SU-DHL-6 (cell line): ENCODE data around the gene GBF1.

Experiments
- H2AFZ ChIP-seq: fragments of 200-600 bp; sonication (generic); 2 replicates; pipeline ENCODE4 v1.6.1; 2014; ENCODE audit warnings: low read depth, mild to moderate bottlenecking, moderate library complexity, mixed read lengths, antibody characterized with exemption, low read length; ENCODE audit not compliant: severe bottlenecking
- H3F3A ChIP-seq: fragments of 200-600 bp; shearing (Covaris generic); 2 replicates; pipeline ENCODE4 v1.6.0; 2016; ENCODE audit warnings: antibody characterized with exemption, mild to moderate bottlenecking; ENCODE audit not compliant: insufficient read depth
- H3K27ac ChIP-seq: fragments of 200-600 bp; sonication (generic); 2 replicates; pipeline ENCODE4 v1.5.1; 2016; ENCODE audit warnings: low read depth, mild to moderate bottlenecking, low read length, moderate library complexity, mixed read lengths
- H3K27me3 ChIP-seq: fragments of 200-600 bp; sonication (generic), shearing (Covaris generic); 2 replicates; pipeline ENCODE4 v1.6.0; 2014; ENCODE audit warnings: mild to moderate bottlenecking, low read length
- H3K36me3 ChIP-seq: fragments of 200-600 bp; sonication (generic); 2 replicates; pipeline ENCODE4 v1.6.1; 2014; ENCODE audit warnings: mild to moderate bottlenecking, low read length, mixed read lengths
- H3K4me2 ChIP-seq: fragments of 300-600, 200-600 bp; shearing (Covaris generic), sonication (generic); 2 replicates; pipeline ENCODE4 v1.6.0; 2014; ENCODE audit warnings: low read length, low read depth, mild to moderate bottlenecking; ENCODE audit not compliant: poor library complexity, severe bottlenecking
- H3K4me3 ChIP-seq: fragments of 200-600 bp; sonication (generic); 2 replicates; pipeline ENCODE4 v1.5.1; 2014; ENCODE audit warnings: antibody characterized with exemption, low read length, mild to moderate bottlenecking, mixed read lengths; ENCODE audit not compliant: insufficient read depth, poor library complexity, severe bottlenecking
- H3K79me2 ChIP-seq: fragments of 200-600 bp; sonication (generic); 2 replicates; pipeline ENCODE4 v1.6.1; 2014; ENCODE audit warnings: mild to moderate bottlenecking, low read length, moderate library complexity; ENCODE audit not compliant: insufficient read depth
- H3K9ac ChIP-seq: fragments of 200-600 bp; sonication (generic); 2 replicates; pipeline ENCODE4 v1.7.0; 2014; ENCODE audit warnings: mild to moderate bottlenecking, low read length
- H3K9me2 ChIP-seq: fragments of 200-600 bp; sonication (generic); replicated peaks from 2 replicates; pipeline ENCODE4 v1.6.1; 2014; ENCODE audit warnings: low read length; ENCODE audit not compliant: insufficient read depth
- H3K9me3 ChIP-seq: fragments of 200-600 bp; sonication (generic); 2 replicates; pipeline ENCODE4 v1.6.1; 2014; ENCODE audit warnings: low read length, mixed read lengths; ENCODE audit not compliant: insufficient read depth
- H4K20me1 ChIP-seq: fragments of 200-600 bp; sonication (generic); 2 replicates; pipeline ENCODE4 v1.6.1; 2014; ENCODE audit warnings: low read depth, mild to moderate bottlenecking, antibody characterized with exemption, low read length, moderate library complexity, mixed read lengths
- EZH2phosphoT487 ChIP-seq: fragments of 200-600 bp; sonication (generic), shearing (Covaris generic); conservative IDR thresholded peaks from 2 replicates; pipeline ENCODE4 v1.6.1; 2018; ENCODE audit warnings: mild to moderate bottlenecking, antibody characterized with exemption, low read length, moderate library complexity, mixed read lengths
- TF ChIP-seq, protein P1 (sequence below): fragments of 200-600 bp; sonication (generic); IDR thresholded peaks from one replicate; pipeline ENCODE4 v1.5.1; 2017; ENCODE audit warnings: antibody characterized with exemption, mild to moderate bottlenecking, low read length, moderate library complexity; ENCODE audit not compliant: insufficient read depth, poor library complexity, severe bottlenecking

Gene GBF1

DNA sequence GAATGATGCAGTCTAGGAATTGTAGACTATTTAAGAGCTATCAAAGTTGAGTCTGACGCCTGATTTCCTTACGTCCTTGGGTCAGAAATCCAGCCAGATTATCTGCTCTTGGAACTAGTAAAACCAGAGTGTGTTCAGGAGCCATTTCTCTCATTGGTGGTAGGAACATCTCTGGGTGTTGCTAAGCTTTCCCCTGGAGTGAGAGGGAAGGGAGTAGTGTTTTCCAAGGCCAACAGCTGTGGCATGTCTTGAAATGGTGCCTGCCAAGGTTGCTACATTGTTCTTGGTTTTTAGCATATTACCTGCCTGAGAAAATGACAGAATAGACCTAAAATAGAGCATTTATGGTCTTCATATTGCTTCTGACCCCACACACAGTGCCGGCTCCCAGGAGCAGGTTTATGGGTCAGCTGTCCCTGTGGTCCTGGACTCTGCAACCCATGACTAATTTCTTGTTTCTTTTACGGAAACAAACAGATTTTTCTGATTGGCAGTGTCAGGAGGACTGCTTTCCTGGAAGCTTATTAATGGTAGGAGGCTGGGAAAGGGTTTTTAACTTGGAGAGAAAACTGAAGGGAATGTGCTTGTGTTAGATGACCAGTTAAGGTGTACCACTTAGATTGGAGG, 17.5 kb downstream of the GBF1 start:
- Histone ChIP-seq H3K9me2 (no peaks in the 10 kb centered on the region), H4K20me1 (no peaks in the 10 kb centered on the region), H3K27me3 (no peaks in the 10 kb centered on the region), H3K36me3 (peaks cover 12% of the 10 kb centered on the region; the same call in 1 of the 2 replicates), H2AFZ (no peak overlapping the region), H3K27ac (no peak overlapping the region), H3K4me3 (no peak overlapping the region), H3K4me2 (no peak overlapping the region), H3K79me2 (peaks cover 35% of the 10 kb centered on the region), H3K9ac (no peak overlapping the region), H3K9me3 (no peaks in the 10 kb centered on the region), H3F3A (0 out of 2 replicates have a peak, but pooled peaks cover 5% of the 10 kb centered on the region)
- no peak for TF ChIP-seq EZH2phosphoT487
- TF ChIP-seq, protein P1, sequence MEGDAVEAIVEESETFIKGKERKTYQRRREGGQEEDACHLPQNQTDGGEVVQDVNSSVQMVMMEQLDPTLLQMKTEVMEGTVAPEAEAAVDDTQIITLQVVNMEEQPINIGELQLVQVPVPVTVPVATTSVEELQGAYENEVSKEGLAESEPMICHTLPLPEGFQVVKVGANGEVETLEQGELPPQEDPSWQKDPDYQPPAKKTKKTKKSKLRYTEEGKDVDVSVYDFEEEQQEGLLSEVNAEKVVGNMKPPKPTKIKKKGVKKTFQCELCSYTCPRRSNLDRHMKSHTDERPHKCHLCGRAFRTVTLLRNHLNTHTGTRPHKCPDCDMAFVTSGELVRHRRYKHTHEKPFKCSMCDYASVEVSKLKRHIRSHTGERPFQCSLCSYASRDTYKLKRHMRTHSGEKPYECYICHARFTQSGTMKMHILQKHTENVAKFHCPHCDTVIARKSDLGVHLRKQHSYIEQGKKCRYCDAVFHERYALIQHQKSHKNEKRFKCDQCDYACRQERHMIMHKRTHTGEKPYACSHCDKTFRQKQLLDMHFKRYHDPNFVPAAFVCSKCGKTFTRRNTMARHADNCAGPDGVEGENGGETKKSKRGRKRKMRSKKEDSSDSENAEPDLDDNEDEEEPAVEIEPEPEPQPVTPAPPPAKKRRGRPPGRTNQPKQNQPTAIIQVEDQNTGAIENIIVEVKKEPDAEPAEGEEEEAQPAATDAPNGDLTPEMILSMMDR: no peak

GRCh38 chr10:102264371-102264770, 19.0 kb downstream of the GBF1 start:
- H2AFZ ChIP-seq: no peak overlapping the region
- no peak overlapping the region for H3K27ac ChIP-seq

GRCh38 chr10:102266670-102267069, 21.3 kb downstream of the GBF1 start:
- Histone ChIP-seq H3K4me3 (no peak overlapping the region), H3K36me3 (no peaks in the 10 kb centered on the region), H3K27ac (no peak overlapping the region), H2AFZ (no peak overlapping the region), H3K27me3 (no peaks in the 10 kb centered on the region), H3K9me3 (no peaks in the 10 kb centered on the region), H4K20me1 (no peaks in the 10 kb centered on the region), H3F3A (no peaks in the 10 kb centered on the region), H3K79me2 (peaks cover 45% of the 10 kb centered on the region), H3K9me2 (no peaks in the 10 kb centered on the region), H3K9ac (no peak overlapping the region), H3K4me2 (no peak overlapping the region)
- TF ChIP-seq, protein P1: no peak
- TF ChIP-seq EZH2phosphoT487: no peak

More at GRCh38 chr10:102264371-102264770, 19.0 kb downstream of the GBF1 start:
- Histone ChIP-seq H4K20me1 (no peaks in the 10 kb centered on the region), H3K4me2 (no peak overlapping the region), H3F3A (0 out of 2 replicates have a peak, but pooled peaks cover 5% of the 10 kb centered on the region), H3K4me3 (no peak overlapping the region), H3K9me3 (no peaks in the 10 kb centered on the region), H3K36me3 (peaks cover 9% of the 10 kb centered on the region; the same call in 1 of the 2 replicates), H3K27me3 (no peaks in the 10 kb centered on the region), H3K9ac (no peak overlapping the region), H3K79me2 (peaks cover 41% of the 10 kb centered on the region), H3K9me2 (no peaks in the 10 kb centered on the region)
- TF ChIP-seq, protein P1: no peak
- no peak for TF ChIP-seq EZH2phosphoT487
